Transverse colon (tissue), 3 donors: Measurements from ENCODE around the gene DDR2.

Source experiments
- POLR2A ChIP-seq: fragments of 450-650 bp; IDR thresholded peaks from one replicate; pipeline ENCODE4 v1.6.1; 2016; ENCODE audit warnings: antibody characterized with exemption, mild to moderate bottlenecking, moderate library complexity
- TF ChIP-seq, protein P1 (sequence below), 5 experiments: fragments of 200-600 bp in 3 of 5; fragments of 450-650 bp in 2 of 5; sonication (generic) in 3 of 5; IDR thresholded peaks; 1 replicate in 2 of 5; 2 replicates in 3 of 5; pipeline ENCODE4 v1.5.1; 2016 to 2017; ENCODE audit warnings: antibody characterized with exemption in 5 of 5, inconsistent platforms in 3 of 5, mild to moderate bottlenecking in 2 of 5, moderate library complexity in 1 of 5

DNA sequence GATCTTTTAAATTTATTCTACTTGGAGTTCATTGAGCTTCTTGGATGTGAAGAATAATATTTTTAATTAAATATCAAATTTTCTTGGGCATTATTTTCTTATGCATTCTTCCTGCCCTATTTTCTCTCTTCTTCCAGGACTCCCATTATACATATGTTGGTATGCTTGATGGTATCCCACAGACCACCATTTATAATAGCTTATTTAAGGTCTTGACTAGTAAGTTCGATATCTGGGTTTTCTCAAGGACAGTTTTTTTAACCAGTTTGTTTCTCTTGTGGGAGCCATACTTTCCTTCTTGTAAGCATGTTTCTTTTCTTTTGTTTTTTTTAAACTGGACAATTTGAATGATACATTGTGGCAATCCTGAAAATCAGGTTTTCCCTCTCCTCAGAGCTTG lies 15.4 kb upstream of the DDR2 start:
- TF ChIP-seq, protein P1, sequence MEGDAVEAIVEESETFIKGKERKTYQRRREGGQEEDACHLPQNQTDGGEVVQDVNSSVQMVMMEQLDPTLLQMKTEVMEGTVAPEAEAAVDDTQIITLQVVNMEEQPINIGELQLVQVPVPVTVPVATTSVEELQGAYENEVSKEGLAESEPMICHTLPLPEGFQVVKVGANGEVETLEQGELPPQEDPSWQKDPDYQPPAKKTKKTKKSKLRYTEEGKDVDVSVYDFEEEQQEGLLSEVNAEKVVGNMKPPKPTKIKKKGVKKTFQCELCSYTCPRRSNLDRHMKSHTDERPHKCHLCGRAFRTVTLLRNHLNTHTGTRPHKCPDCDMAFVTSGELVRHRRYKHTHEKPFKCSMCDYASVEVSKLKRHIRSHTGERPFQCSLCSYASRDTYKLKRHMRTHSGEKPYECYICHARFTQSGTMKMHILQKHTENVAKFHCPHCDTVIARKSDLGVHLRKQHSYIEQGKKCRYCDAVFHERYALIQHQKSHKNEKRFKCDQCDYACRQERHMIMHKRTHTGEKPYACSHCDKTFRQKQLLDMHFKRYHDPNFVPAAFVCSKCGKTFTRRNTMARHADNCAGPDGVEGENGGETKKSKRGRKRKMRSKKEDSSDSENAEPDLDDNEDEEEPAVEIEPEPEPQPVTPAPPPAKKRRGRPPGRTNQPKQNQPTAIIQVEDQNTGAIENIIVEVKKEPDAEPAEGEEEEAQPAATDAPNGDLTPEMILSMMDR (IDR thresholded peaks at IDR 0.05) = no peak
- TF ChIP-seq POLR2A = no peak
